SK-N-SH (cell line): Measurements from ENCODE around the gene GALP. TPM values are rescaled to one million over a fixed set of nuclear protein-coding genes. Genes with fewer than 3 reads are reported as not detected.

Experiments used
- CTCF ChIA-PET: fragments of 300-600, 350-600 bp; formaldehyde crosslinking; extraction: SDS; loops from one replicate; lab custom pipeline; 2021; lab: Yijun Ruan, JAX
- POLR2A ChIA-PET: fragments of 350-600 bp; sonication (Branson Sonifier 250); formaldehyde crosslinking; extraction: SDS; loops from one replicate; lab custom pipeline; 2020; ENCODE audit warnings: antibody characterized with exemption, inconsistent platforms; lab: Yijun Ruan, JAX
- DNase-seq: peaks from one replicate; pipeline ENCODE4 v3.0.0; 2012
- H2AFZ ChIP-seq: fragments of 200-600 bp; sonication (generic); 2 replicates; pipeline ENCODE4 v1.8.1; 2016; ENCODE audit warnings: antibody characterized with exemption, mild to moderate bottlenecking, low read depth
- H3F3A ChIP-seq: fragments of 200-600 bp; sonication (generic); replicated peaks from 2 replicates; pipeline ENCODE3; 2016; ENCODE audit warnings: antibody characterized with exemption, mild to moderate bottlenecking; ENCODE audit not compliant: insufficient read depth
- H3K27ac ChIP-seq, 2 experiments: fragments of 200-500 bp in 1 of 2; fragments of 200-600 bp in 1 of 2; sonication (Bioruptor generic) in 1 of 2; sonication (generic), shearing (Covaris generic) in 1 of 2; 2 replicates each; pipeline versions ENCODE4 v1.5.1 to v1.6.1; 2014 to 2016; ENCODE audit warnings: low read depth in 2 of 2, inconsistent platforms in 1 of 2, low read length in 1 of 2, mild to moderate bottlenecking in 1 of 2, mixed read lengths in 1 of 2
- H3K27me3 ChIP-seq: fragments of 200-600 bp; sonication (generic), shearing (Covaris generic); 2 replicates; pipeline ENCODE4 v1.6.1; 2016; ENCODE audit warnings: mixed run types; ENCODE audit not compliant: insufficient read depth
- H3K36me3 ChIP-seq, 2 experiments: fragments of 200-500 bp in 1 of 2; fragments of 200-600 bp in 1 of 2; sonication (Bioruptor generic) in 1 of 2; sonication (generic) in 1 of 2; replicated peaks in 1 of 2; 2 replicates each; pipeline versions ENCODE3 to v1.5.1; 2014 to 2016; ENCODE audit warnings: low read length in 1 of 2, mild to moderate bottlenecking in 1 of 2; ENCODE audit not compliant: insufficient read depth in 2 of 2, control insufficient read depth in 1 of 2
- H3K4me1 ChIP-seq, 2 experiments: fragments of 200-500 bp in 1 of 2; fragments of 200-600 bp in 1 of 2; sonication (Bioruptor generic) in 1 of 2; sonication (generic), shearing (Covaris generic) in 1 of 2; 2 replicates each; pipeline versions ENCODE4 v1.5.1 to v1.6.1; 2014 to 2016; ENCODE audit warnings: low read depth in 1 of 2, low read length in 1 of 2, mixed run types in 1 of 2; ENCODE audit not compliant: insufficient read depth in 2 of 2, control insufficient read depth in 1 of 2
- H3K4me2 ChIP-seq: fragments of 200-600 bp; sonication (generic), shearing (Covaris generic); 2 replicates; pipeline ENCODE4 v1.6.1; 2017; ENCODE audit warnings: mixed run types
- H3K4me3 ChIP-seq, 2 experiments: fragments of 200-500 bp in 1 of 2; fragments of 200-600 bp in 1 of 2; sonication (Bioruptor generic) in 1 of 2; sonication (generic), shearing (Covaris generic) in 1 of 2; 2 replicates each; pipeline versions ENCODE4 v1.5.1 to v1.8.1; 2014 to 2016; ENCODE audit warnings: low read depth in 2 of 2, inconsistent platforms in 1 of 2, low read length in 1 of 2, mild to moderate bottlenecking in 1 of 2, mixed read lengths in 1 of 2, moderate library complexity in 1 of 2
- H3K79me2 ChIP-seq: fragments of 200-600 bp; sonication (generic); 2 replicates; pipeline ENCODE4 v1.8.1; 2017; ENCODE audit warnings: mild to moderate bottlenecking; ENCODE audit not compliant: insufficient read depth
- H3K9ac ChIP-seq: fragments of 200-600 bp; sonication (generic); 2 replicates; pipeline ENCODE4 v1.6.1; 2017; ENCODE audit warnings: mixed run types
- H3K9me2 ChIP-seq: fragments of 200-600 bp; sonication (generic); 2 replicates; pipeline ENCODE4 v1.6.1; 2017; ENCODE audit warnings: mixed run types
- H3K9me3 ChIP-seq: fragments of 200-600 bp; sonication (generic); 2 replicates; pipeline ENCODE4 v1.6.1; 2017; ENCODE audit warnings: mixed run types, mild to moderate bottlenecking, moderate library complexity
- H4K20me1 ChIP-seq: fragments of 200-600 bp; sonication (generic); 2 replicates; pipeline ENCODE4 v1.6.1; 2017; ENCODE audit warnings: mild to moderate bottlenecking, mixed run types; ENCODE audit not compliant: insufficient read depth
- CHD2 ChIP-seq: fragments of 150-350 bp; IDR thresholded peaks from 2 replicates; pipeline ENCODE4 v1.6.1; 2018; ENCODE audit warnings: low read length; ENCODE audit not compliant: partially characterized antibody
- CTCF ChIP-seq: fragments of 200-600 bp; sonication (generic); IDR thresholded peaks from 2 replicates; pipeline ENCODE4 v1.6.1; 2017; ENCODE audit warnings: antibody characterized with exemption, mild to moderate bottlenecking, moderate library complexity
- EP300 ChIP-seq, 2 experiments: IDR thresholded peaks; 2 replicates each; pipeline versions ENCODE4 v1.4.0 to v1.6.1; 2012; ENCODE audit warnings: borderline replicate concordance in 1 of 2, low read depth in 1 of 2, low read length in 1 of 2
- FOSL2 ChIP-seq: IDR thresholded peaks from 2 replicates; pipeline ENCODE4 v1.4.0; 2012; ENCODE audit warnings: low read depth, mild to moderate bottlenecking, moderate library complexity, borderline replicate concordance
- FOXJ3 ChIP-seq: sonication (generic); formaldehyde crosslinking; IDR thresholded peaks from 2 replicates; pipeline ENCODE4 v1.5.1; 2020; ENCODE audit warnings: mild to moderate bottlenecking, missing genetic modification reagents
- IRF3 ChIP-seq: fragments of 150-350 bp; IDR thresholded peaks from 2 replicates; pipeline ENCODE4 v1.6.1; 2016; ENCODE audit warnings: mild to moderate bottlenecking, low read depth, low read length
- MEF2A ChIP-seq: IDR thresholded peaks from 2 replicates; pipeline ENCODE4 v1.4.0; 2012; ENCODE audit warnings: low read depth, borderline replicate concordance
- MXI1 ChIP-seq: IDR thresholded peaks from 2 replicates; pipeline ENCODE4 v1.6.1; 2012; ENCODE audit warnings: mild to moderate bottlenecking, low read depth, low read length, improper control_type of control experiment
- NFIC ChIP-seq: IDR thresholded peaks from 2 replicates; pipeline ENCODE4 v1.4.0; 2012; ENCODE audit warnings: borderline replicate concordance
- POLR2AphosphoS5 ChIP-seq: IDR thresholded peaks from 2 replicates; pipeline ENCODE4 v1.6.1; 2012; ENCODE audit warnings: low read depth, low read length
- RAD21 ChIP-seq: IDR thresholded peaks from 2 replicates; pipeline ENCODE4 v1.6.1; 2012; ENCODE audit warnings: mild to moderate bottlenecking, low read length
- REST ChIP-seq: IDR thresholded peaks from 2 replicates; pipeline ENCODE4 v1.6.1; 2012; ENCODE audit warnings: mild to moderate bottlenecking, low read depth, low read length, moderate library complexity
- RFX5 ChIP-seq: IDR thresholded peaks from 2 replicates; pipeline ENCODE4 v1.6.1; 2012; ENCODE audit warnings: mild to moderate bottlenecking, improper control_type of control experiment, low read length
- SMC3 ChIP-seq: IDR thresholded peaks from 2 replicates; pipeline ENCODE4 v1.6.1; 2012; ENCODE audit warnings: low read depth, low read length, improper control_type of control experiment
- TAF1 ChIP-seq: IDR thresholded peaks from 2 replicates; pipeline ENCODE4 v1.6.1; 2012; ENCODE audit warnings: low read depth, mild to moderate bottlenecking, low read length, moderate library complexity, borderline replicate concordance
- TCF12 ChIP-seq: IDR thresholded peaks from 2 replicates; pipeline ENCODE4 v1.4.0; 2012
- USF1 ChIP-seq: IDR thresholded peaks from 2 replicates; pipeline ENCODE4 v1.4.0; 2012; ENCODE audit warnings: low read depth, borderline replicate concordance
- YY1 ChIP-seq: IDR thresholded peaks from 2 replicates; pipeline ENCODE4 v1.4.0; 2012; ENCODE audit warnings: low read depth, mild to moderate bottlenecking
- WGBS: methylation state at CpG from one replicate; pipeline ENCODE4 v1.1.6; 2017; ENCODE audit warnings: low lambda C conversion rate; 5-methylcytosine and 5-hydroxymethylcytosine counted together
- polyA plus RNA-seq, 3 experiments: library from polyadenylated mRNA; depleted of rRNA; stranded (reverse); fragments of >200 nt; gene quantifications; 2 replicates each; pipeline ENCODE4 v1.2.3, GENCODE V29; 2012

Gene GALP
- polyA plus RNA-seq, 1 of the 3 experiments (the other 2 are of a cell fraction), result not detected

GRCh38 chr19:56177564-56178243 is 1.9 kb downstream of the GALP start (continued):
- TF ChIP-seq CHD2, result no peak

GRCh38 chr19:56189785-56190184 is 14.0 kb downstream of the GALP start:
- Histone ChIP-seq H2AFZ (no peak overlapping the region), H4K20me1 (no peaks in the 10 kb centered on the region), H3K27ac (no peak overlapping the region), H3F3A (no peaks in the 10 kb centered on the region), H3K27me3 (peaks cover 41% of the 10 kb centered on the region; the same call in 1 of the 2 replicates), H3K9ac (no peak overlapping the region), H3K4me3 (no peak overlapping the region), H3K4me1 (no peaks in the 10 kb centered on the region), H3K79me2 (no peaks in the 10 kb centered on the region), H3K9me2 (no peaks in the 10 kb centered on the region), H3K36me3 (no peaks in the 10 kb centered on the region)
- WGBS, result 30% methylated on average over 17 of the region's 17 CpGs
- ChIA-PET CTCF (interaction anchor here (1.5 kb wide), 1 partner anchor 144 kb away, joined by 4 read pairs; no protein-coding TSS in a partner anchor), POLR2A (no interaction called here)
- no peak for TF ChIP-seq TCF12
- no peak for TF ChIP-seq RAD21
- TF ChIP-seq REST, result no peak
- TF ChIP-seq POLR2AphosphoS5, result no peak
- TF ChIP-seq MEF2A, result no peak
- TF ChIP-seq SMC3, result no peak
- no peak for TF ChIP-seq TAF1
- no peak for TF ChIP-seq CTCF
- no peak for TF ChIP-seq USF1
- TF ChIP-seq MXI1, result no peak
- no peak for TF ChIP-seq NFIC
- no peak for TF ChIP-seq FOXJ3 (CRISPR knock-in tag)
- TF ChIP-seq EP300 (IDR thresholded peaks at IDR 0.05; ENCODE audit: borderline replicate concordance in 1 of 2, low read depth in 1 of 2, low read length in 1 of 2), result no peak
- no peak for TF ChIP-seq RFX5
- no peak for TF ChIP-seq CHD2
- no peak for TF ChIP-seq FOSL2
- no peak for TF ChIP-seq IRF3
- TF ChIP-seq YY1, result no peak
- TF ChIP-seq, all 33 proteins: peak for 0
- no peak for DNase-seq
- H3K4me2 ChIP-seq, result no peak overlapping the region
- H3K9me3 ChIP-seq, result no peaks in the 10 kb centered on the region
